Cardiac fibroblast (primary cell): Measurements from ENCODE around the gene LPP.

Experiments
- DNase-seq, 2 donors: peaks; one replicate each; pipeline versions ENCODE4 v3.0.0 to v3.0.0-alpha.2; 2010; ENCODE audit warnings: low read depth in 2 of 2
- H3K4me3 ChIP-seq, 2 donors: replicated peaks in 1 of 2; 1 replicate in 1 of 2; 2 replicates in 1 of 2; pipeline ENCODE4 v1.5.1; 2011; ENCODE audit warnings: low read depth in 2 of 2, low read length in 2 of 2, mild to moderate bottlenecking in 2 of 2, moderate library complexity in 1 of 2
- TF ChIP-seq, protein P1 (sequence below): IDR thresholded peaks from one replicate; pipeline ENCODE4 v1.5.1; 2011; ENCODE audit warnings: low read depth, mild to moderate bottlenecking, low read length, inconsistent platforms

The LPP gene

GRCh38 chr3:188360364-188360881 is 206.5 kb downstream of the LPP start:
- H3K4me3 ChIP-seq = no peak overlapping the region
- TF ChIP-seq, protein P1, sequence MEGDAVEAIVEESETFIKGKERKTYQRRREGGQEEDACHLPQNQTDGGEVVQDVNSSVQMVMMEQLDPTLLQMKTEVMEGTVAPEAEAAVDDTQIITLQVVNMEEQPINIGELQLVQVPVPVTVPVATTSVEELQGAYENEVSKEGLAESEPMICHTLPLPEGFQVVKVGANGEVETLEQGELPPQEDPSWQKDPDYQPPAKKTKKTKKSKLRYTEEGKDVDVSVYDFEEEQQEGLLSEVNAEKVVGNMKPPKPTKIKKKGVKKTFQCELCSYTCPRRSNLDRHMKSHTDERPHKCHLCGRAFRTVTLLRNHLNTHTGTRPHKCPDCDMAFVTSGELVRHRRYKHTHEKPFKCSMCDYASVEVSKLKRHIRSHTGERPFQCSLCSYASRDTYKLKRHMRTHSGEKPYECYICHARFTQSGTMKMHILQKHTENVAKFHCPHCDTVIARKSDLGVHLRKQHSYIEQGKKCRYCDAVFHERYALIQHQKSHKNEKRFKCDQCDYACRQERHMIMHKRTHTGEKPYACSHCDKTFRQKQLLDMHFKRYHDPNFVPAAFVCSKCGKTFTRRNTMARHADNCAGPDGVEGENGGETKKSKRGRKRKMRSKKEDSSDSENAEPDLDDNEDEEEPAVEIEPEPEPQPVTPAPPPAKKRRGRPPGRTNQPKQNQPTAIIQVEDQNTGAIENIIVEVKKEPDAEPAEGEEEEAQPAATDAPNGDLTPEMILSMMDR = no peak

DNA sequence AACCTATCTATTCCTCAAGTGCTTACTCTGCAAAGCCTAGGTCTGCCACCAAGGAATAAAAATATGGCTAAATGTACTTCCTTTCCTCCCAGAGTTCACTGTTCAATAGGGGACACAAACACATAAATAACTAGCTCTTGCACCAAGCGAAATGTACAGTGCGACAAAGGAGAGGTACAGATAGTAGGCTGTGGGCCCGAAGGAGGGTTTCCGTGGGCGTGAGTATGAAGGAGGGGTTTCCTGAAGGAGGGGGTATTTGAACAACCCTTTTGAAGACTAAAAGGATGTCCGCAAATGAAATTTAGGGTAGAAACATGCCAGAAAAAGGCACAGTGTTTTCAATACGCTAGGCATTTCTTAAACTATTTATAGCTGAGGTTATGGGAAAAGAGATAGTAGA is 207.9 kb downstream of the LPP start:
- H3K4me3 ChIP-seq = no peak overlapping the region
- DNase-seq = no peak
- TF ChIP-seq, protein P1 = no peak

More at GRCh38 chr3:188360364-188360881, 206.5 kb downstream of the LPP start:
- no peak for DNase-seq

GRCh38 chr3:188362405-188362831 is 208.5 kb downstream of the LPP start:
- no peak overlapping the region for H3K4me3 ChIP-seq
- TF ChIP-seq, protein P1 = peak; percentile 34
- peak; percentile 74 to 93 for DNase-seq

GRCh38 chr3:188365184-188365583 is 211.2 kb downstream of the LPP start:
- TF ChIP-seq, protein P1 = no peak
- DNase-seq = no peak
- no peak overlapping the region for H3K4me3 ChIP-seq

- TF ChIP-seq, protein P1 = no peak
- H3K4me3 ChIP-seq = no peak overlapping the region
- peak; percentile 46 to 53 for DNase-seq
Observed at GRCh38 chr3:188365988-188366698, 212.2 kb downstream of the LPP start.

DNA sequence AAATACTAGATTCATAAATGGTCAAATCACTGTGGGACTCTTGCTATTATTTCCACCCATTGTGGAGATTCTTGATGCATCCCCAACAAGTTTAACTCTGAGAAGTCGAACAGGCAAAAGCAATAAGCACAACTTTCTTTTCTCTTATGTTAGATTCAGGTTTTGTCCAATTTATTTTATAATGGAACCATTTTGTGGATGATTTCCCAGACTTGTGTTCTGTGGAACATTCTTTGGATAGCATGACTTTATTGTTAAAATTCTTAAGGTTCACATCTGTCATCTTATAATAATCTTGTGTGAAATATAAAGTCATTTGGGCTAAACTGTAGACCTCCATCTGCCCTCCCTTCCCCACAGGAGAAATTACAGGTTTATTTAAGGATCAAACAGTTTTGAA is 213.7 kb downstream of the LPP start:
- DNase-seq = no peak
- TF ChIP-seq, protein P1 = no peak
- no peak overlapping the region for H3K4me3 ChIP-seq
